NAMALWA (cell line): Measurements from ENCODE around the gene SLC38A11.
"Not testable (repeated sequence)": the region's sequence is repeated elsewhere in the genome, so short reads cannot be mapped to it uniquely, and the experiment has no call there.

Source experiments
- DNase-seq: peaks from one replicate; pipeline ENCODE4 v3.0.0-alpha.2; 2015; ENCODE audit warnings: low spot score

The SLC38A11 gene

GRCh38 chr2:164954954-164955701 lies at the start of gene SLC38A11:
Gene SLC38A11, minus strand, starts transcription at chr2:164955525. Its CDS starts 278 bp downstream, at chr2:164955247.
- DNase-seq, result no peak

- DNase-seq, result no peak
Observed at GRCh38 chr2:165003443-165004130, 48.3 kb upstream of the SLC38A11 start.

- no peak for DNase-seq
Observed at GRCh38 chr2:165002638-165003037, 47.3 kb upstream of the SLC38A11 start.

GRCh38 chr2:164994664-164995299 lies 39.5 kb upstream of the SLC38A11 start:
- DNase-seq, result not testable (repeated sequence)

GRCh38 chr2:164993287-164994016 lies 38.1 kb upstream of the SLC38A11 start:
- no peak for DNase-seq

- DNase-seq, result peak; percentile 82
Observed at GRCh38 chr2:164992818-164993217, 37.5 kb upstream of the SLC38A11 start.

GRCh38 chr2:164992093-164992454 lies 36.7 kb upstream of the SLC38A11 start:
- not testable (repeated sequence) for DNase-seq

GRCh38 chr2:164991361-164992092 lies 36.2 kb upstream of the SLC38A11 start:
- DNase-seq, result not testable (repeated sequence)

GRCh38 chr2:164990953-164991352 lies 35.6 kb upstream of the SLC38A11 start:
- DNase-seq, result not testable (repeated sequence)

GRCh38 chr2:164988805-164989204 lies 33.5 kb upstream of the SLC38A11 start:
- not testable (repeated sequence) for DNase-seq

GRCh38 chr2:164986027-164986426 lies 30.7 kb upstream of the SLC38A11 start:
- not testable (repeated sequence) for DNase-seq

- DNase-seq, result no peak
Observed at GRCh38 chr2:164984428-164984827, 29.1 kb upstream of the SLC38A11 start.

GRCh38 chr2:164981217-164981990 lies 26.1 kb upstream of the SLC38A11 start:
- DNase-seq, result no peak

GRCh38 chr2:164980688-164981087 lies 25.4 kb upstream of the SLC38A11 start:
- not testable (repeated sequence) for DNase-seq

GRCh38 chr2:164979113-164979512 lies 23.8 kb upstream of the SLC38A11 start:
- no peak for DNase-seq

- not testable (repeated sequence) for DNase-seq
Observed at GRCh38 chr2:164976875-164977470, 21.6 kb upstream of the SLC38A11 start.

GRCh38 chr2:164976301-164976700 lies 21.0 kb upstream of the SLC38A11 start:
- DNase-seq, result no peak

GRCh38 chr2:164975891-164976290 lies 20.6 kb upstream of the SLC38A11 start:
- DNase-seq, result no peak

GRCh38 chr2:164974221-164974620 lies 18.9 kb upstream of the SLC38A11 start:
- DNase-seq, result no peak

GRCh38 chr2:164972216-164972615 lies 16.9 kb upstream of the SLC38A11 start:
- DNase-seq, result no peak
